GM19438 (cell line): ENCODE measurements around the gene UBN1.
A peak's percentile ranks its signal among the peaks of the same experiment; 100 is the strongest.

Experiments
- ATAC-seq: cut with Tn5 transposase; IDR thresholded peaks from one replicate; pipeline ENCODE4 v1.9.1; 2021; ENCODE audit warnings: low read depth; ENCODE audit not compliant: unreplicated experiment

Gene UBN1

DNA sequence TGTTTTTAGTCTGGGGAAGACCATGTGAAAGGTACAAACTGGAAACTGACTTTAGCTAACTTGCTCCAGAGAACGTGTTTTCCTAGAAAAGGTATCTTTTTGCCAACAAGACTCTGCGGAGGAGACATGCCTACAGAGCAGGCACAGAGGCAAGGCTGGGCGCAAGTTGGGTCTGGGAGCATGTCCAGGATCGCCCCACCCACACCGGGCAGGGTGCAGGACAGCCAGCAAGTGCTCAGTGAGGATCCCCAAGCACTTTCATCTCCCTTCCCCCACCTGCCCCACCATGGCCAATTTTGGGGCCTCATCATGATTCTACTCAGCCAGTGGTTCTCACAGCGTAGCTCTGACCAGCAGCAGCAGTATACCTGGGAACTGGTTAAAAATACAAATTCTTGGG, 26.6 kb upstream of the UBN1 start:
- ATAC-seq = no peak

GRCh38 chr16:4825196-4825595, 22.1 kb upstream of the UBN1 start:
- ATAC-seq = no peak

- no peak for ATAC-seq
These were observed 20.8 kb upstream of the UBN1 start for GRCh38 chr16:4826526-4826925.

GRCh38 chr16:4826980-4827379, 20.3 kb upstream of the UBN1 start:
- no peak for ATAC-seq

DNA sequence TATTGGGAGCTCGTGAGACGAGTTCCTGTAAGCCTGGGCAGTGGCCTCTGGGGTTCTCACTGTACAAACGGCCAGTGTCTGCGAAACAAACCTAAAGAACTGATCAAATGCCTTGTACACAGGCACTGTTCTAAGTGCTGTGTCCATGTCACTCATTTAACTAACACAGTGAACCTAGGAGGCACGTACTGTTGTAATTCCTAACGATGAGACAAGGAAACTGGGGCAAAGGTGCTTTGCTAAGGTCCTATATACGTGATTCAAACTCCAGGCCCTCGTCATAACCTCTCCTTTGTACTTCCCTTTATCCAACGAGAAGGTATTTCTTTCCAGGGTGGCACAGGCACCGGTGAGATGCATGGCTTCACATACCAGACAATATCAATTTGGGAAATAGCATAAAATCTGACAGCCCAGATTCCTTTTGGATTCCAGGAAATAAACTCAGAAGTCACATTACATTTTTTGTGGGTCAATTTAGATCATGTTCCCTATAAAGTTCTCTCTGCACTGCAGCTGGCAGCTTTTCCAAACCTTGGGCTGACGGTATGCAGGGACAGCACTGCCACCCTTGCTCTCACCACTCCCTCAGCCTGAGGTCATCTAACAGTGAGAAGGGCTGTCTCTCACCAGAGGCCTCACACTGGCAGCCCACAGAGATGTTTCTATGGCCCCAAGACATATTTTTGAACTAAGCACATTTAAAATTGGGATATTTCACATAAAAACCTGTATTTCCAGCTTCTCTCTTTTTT, 18.5 kb upstream of the UBN1 start:
- no peak for ATAC-seq

GRCh38 chr16:4830408-4830807, 16.9 kb upstream of the UBN1 start:
- ATAC-seq = no peak

DNA sequence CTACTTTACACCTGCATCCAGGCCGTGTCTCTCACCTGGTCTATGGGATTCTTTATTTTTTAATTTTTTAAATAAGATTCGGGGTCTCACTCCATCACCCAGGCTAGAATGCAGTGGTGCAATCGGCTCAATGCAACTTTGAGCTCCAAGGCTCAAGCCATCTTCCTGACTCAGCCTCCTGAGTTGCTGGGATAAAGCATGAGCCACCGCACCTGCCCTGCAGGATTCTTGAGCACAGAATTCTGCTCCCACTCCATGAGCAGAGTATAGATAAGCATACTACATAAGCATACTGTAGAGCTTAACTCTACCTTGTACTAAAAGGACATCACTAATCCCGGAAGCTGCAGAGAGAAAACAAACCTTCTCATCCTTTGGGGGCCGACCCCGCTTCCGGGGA, 15.7 kb upstream of the UBN1 start:
- ATAC-seq = no peak

DNA sequence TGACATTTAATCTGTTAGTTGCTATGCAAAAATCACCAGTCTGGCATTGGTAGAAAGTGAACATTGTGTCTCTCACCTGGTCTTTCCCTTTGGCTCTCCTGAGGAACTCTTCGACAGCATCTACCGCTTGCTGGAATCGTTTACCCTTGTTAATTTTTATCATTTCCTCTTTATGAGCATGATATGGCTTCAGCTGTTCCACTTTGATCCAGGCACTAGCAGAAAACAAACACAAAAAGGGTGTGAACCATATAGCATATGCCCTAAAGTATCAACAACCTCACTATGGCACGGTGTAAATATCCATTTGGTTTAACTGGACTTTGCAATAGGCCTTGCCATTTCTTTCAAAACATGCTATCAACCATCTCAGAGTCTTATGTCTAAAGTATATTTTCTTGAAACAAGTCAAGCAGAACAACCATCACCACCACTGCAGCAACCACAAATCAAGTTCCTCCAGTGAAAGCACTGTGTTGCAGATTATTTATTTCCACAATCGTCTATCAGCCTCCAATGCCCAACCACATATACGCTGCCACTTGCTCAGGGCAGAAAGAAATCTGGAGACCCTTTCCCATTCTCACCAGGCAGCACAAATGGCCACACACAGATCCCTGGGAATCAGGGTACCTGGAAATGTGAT, 14.5 kb upstream of the UBN1 start:
- ATAC-seq = no peak

DNA sequence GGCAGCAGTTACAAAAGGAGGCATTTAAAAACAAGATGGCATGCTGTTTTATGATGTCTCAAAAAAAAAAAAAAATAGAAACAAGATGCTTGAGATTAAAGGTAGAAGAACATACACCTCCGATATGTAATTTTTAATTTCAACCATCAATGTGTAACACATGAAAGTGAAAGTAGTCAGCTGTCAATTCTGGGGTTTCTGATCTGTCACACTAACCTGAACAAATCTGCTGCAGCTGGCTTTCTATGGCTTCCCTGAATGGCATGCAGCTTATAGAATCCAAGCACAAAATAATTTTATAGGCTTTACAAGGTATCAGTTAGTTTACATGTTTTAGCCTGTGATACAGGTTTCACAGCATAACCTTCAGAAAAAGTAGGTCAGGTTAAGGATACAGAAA, 13.7 kb upstream of the UBN1 start:
- ATAC-seq = no peak

GRCh38 chr16:4836727-4837126, 10.6 kb upstream of the UBN1 start:
- no peak for ATAC-seq

- no peak for ATAC-seq
These were observed 9.4 kb upstream of the UBN1 start for GRCh38 chr16:4837733-4838501.

GRCh38 chr16:4839942-4840341, 7.3 kb upstream of the UBN1 start:
- no peak for ATAC-seq

DNA sequence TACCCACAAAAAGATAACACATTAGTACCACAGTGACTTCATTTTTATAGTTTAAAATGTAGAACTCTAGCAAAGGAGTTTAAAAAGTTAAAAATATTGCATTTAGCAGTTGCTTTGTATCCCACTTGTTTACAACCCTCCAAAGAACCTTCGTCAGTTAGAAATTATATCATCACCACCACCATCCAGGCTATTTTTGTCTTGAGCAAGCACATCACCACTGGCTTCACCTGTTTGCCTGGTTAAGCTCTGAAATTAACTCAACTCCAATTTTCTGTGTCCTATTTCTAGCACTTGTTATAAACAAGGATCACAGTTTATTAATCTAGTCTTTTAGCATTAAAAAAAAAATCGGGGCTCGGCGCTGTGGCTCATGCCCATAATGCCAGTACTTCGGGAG, 6.3 kb upstream of the UBN1 start:
- no peak for ATAC-seq

DNA sequence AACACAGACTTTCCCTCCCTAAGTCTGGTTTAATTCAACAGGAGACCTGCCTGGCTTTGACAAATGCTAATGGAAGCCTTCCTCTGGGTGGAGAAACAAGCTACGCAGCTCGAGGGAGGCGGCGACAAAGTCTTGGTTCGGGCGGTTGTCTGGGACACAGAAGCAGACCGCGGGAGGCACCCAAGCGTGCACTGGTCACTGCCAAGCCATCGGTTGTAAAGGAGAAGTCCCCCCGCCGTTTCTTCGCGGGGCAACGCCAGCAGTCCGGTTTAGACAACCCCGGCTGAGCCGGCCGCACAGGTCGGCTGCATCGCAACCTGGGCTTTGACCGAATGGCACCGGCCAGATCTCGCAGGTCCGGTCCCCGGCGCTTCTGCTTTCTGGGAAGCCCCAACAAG, 779 bp upstream of the UBN1 start:
- peak; percentile 39 for ATAC-seq

DNA sequence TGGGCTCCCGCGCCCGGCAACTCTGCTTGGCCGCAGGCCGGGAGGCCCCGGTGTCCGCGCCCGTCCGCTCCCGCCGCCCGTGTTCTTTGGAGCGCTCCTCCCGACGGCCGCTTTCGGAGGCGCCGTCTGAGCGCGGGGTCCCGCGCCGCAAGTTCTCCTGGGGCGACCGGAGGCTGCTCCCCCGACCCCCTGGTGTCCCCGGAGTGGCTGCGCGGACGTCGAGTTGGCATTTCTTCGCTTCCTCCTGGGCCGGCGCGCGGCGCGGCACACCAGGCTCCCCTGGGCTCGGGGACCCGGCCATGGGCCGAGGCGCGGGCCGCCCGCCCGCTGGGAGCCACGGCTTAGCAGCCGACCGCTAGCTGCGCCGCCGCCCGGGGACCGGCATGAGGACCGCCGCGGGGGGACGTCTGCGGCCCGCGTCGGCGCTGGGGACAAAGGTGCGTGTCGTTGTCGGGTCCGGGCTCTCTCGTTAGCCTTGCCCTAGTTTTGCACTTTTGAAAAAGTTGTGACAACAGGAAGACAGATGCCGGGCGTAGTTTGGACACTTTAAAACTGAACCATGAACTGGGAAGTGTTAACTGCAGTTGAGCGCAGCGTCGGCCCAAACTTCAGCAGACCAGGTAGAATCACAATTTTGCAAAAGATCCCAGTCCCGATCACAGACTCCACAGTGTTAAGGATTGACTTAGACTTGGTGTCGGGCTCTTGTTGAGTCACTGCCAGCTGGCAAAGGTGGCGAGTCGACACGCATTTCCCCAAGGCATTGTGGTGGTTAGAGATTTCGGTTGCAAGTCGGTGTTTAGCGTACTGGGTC, 700 bp downstream of the UBN1 start:
- peak; percentile 19 for ATAC-seq

DNA sequence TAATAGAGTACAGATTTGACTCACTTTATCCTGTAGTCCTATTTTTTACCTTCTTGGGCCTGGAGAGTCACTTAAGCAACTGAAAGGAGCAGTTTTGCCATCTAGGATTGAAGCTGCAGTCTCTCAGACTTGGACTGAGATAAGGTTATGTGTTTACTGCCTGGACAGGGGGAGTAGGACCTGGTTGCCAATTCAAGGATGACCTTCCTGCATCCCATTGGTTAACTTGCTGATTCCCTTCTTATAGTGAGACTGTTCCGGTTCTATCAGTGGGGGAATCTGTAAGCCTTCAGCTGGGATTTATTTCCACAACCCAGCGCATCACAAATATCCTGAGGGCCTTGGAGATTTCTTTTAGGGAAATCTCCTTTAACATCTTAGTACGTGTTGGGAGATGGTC, 2.9 kb downstream of the UBN1 start:
- ATAC-seq = no peak

GRCh38 chr16:4852221-4852872, 5.1 kb downstream of the UBN1 start:
- no peak for ATAC-seq

- no peak for ATAC-seq
These were observed 8.1 kb downstream of the UBN1 start for GRCh38 chr16:4855371-4855770.

- no peak for ATAC-seq
These were observed 8.5 kb downstream of the UBN1 start for GRCh38 chr16:4855804-4856203.

DNA sequence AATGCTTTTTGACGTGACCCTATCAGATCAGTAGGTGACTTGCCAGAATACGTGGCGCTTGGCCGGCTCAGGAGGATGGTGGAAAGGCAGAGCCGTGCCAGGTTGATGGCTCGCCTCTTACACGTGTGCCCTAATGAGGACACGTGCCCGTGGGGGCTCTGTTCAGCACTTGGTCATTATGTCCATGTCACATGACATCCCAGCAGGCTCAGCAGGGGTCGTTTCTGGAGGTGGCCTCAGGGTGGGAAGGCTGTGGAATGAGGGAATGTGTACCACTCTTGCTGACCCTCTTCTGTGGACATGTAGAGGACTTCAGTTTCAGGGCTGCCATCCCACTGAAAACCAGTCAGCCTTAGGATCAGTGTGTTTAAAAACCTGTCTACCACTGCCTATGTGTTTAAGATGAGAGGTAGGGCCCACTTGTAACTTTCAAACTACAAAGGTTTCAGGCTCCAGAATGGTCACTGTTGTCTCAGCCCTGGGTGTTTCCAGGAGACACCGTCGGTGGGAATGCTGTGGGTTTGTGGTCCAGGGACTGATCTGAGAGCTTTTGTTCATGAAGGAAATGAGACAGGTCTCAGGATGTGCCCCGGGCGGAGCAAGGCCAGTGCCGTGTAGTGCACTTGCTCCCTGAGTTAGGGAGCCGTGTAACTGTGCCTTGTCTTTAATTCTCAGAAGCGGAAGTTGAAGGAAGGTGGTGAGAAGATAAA, 12.1 kb downstream of the UBN1 start:
- no peak for ATAC-seq
